Suprapubic skin (tissue), 4 donors: ENCODE data around the gene ACSL3.

ENCODE experiments used
- EP300 ChIP-seq: sonication (generic); formaldehyde crosslinking; IDR thresholded peaks from one replicate; pipeline ENCODE4 v1.6.1; 2017; ENCODE audit warnings: antibody characterized with exemption
- POLR2A ChIP-seq, 2 donors: fragments of 450-650 bp; IDR thresholded peaks; one replicate each; pipeline ENCODE4 v1.6.1; 2017; ENCODE audit warnings: antibody characterized with exemption in 2 of 2, mild to moderate bottlenecking in 2 of 2, moderate library complexity in 2 of 2
- POLR2AphosphoS5 ChIP-seq, 3 donors: sonication (generic); formaldehyde crosslinking; IDR thresholded peaks; one replicate each; pipeline ENCODE4 v1.6.1; 2017; ENCODE audit warnings: antibody characterized with exemption in 3 of 3
- TF ChIP-seq, protein P1 (sequence below), 2 donors: fragments of 200-600 bp in 1 of 2; fragments of 450-650 bp in 1 of 2; sonication (generic) in 1 of 2; IDR thresholded peaks; one replicate each; pipeline ENCODE4 v1.5.1; 2016 to 2019; ENCODE audit warnings: antibody characterized with exemption in 2 of 2, mild to moderate bottlenecking in 1 of 2, moderate library complexity in 1 of 2

GRCh38 chr2:222941510-222942032, 80.7 kb downstream of the ACSL3 start:
- TF ChIP-seq, protein P1, sequence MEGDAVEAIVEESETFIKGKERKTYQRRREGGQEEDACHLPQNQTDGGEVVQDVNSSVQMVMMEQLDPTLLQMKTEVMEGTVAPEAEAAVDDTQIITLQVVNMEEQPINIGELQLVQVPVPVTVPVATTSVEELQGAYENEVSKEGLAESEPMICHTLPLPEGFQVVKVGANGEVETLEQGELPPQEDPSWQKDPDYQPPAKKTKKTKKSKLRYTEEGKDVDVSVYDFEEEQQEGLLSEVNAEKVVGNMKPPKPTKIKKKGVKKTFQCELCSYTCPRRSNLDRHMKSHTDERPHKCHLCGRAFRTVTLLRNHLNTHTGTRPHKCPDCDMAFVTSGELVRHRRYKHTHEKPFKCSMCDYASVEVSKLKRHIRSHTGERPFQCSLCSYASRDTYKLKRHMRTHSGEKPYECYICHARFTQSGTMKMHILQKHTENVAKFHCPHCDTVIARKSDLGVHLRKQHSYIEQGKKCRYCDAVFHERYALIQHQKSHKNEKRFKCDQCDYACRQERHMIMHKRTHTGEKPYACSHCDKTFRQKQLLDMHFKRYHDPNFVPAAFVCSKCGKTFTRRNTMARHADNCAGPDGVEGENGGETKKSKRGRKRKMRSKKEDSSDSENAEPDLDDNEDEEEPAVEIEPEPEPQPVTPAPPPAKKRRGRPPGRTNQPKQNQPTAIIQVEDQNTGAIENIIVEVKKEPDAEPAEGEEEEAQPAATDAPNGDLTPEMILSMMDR (IDR thresholded peaks at IDR 0.05): no peak
- TF ChIP-seq EP300 (no peak), POLR2A (IDR thresholded peaks at IDR 0.05) (no peak), POLR2AphosphoS5 (IDR thresholded peaks at IDR 0.05) (no peak)
